ENCODE measurements around the gene PHLPP1.

GRCh38 chr18:62999921-63000320 lies 284.6 kb downstream of the PHLPP1 start:
- no peak for TF ChIP-seq POLR2AphosphoS5 (IDR thresholded peaks at IDR 0.05)
- TF ChIP-seq CTCF (IDR thresholded peaks at IDR 0.05 in 8 of 11, conservative IDR thresholded peaks at IDR 0.05 in 3 of 11), result no peak
- TF ChIP-seq POLR2A (IDR thresholded peaks at IDR 0.05), result no peak

All from spleen (tissue), 7 donors.